Trophoblast cell (in vitro differentiated cells and primary cell): ENCODE data around the gene THSD1.

ENCODE experiments used
- DNase-seq, 2 donors: peaks; one replicate each; pipeline ENCODE4 v3.0.0-alpha.2; 2016
- H2AFZ ChIP-seq: 2 replicates; pipeline ENCODE4 v1.6.1; 2013; ENCODE audit warnings: low read length, moderate library complexity, mild to moderate bottlenecking; ENCODE audit not compliant: insufficient read depth, poor library complexity
- H2AK5ac ChIP-seq: 2 replicates; pipeline ENCODE4 v1.6.1; 2013; ENCODE audit warnings: mild to moderate bottlenecking, low read length
- H2BK120ac ChIP-seq: 2 replicates; pipeline ENCODE4 v1.6.1; 2013; ENCODE audit warnings: low read length, mild to moderate bottlenecking, moderate library complexity; ENCODE audit not compliant: insufficient read depth, poor library complexity
- H2BK12ac ChIP-seq: 2 replicates; pipeline ENCODE4 v1.6.1; 2013; ENCODE audit warnings: mild to moderate bottlenecking, low read length, moderate library complexity
- H2BK5ac ChIP-seq: 2 replicates; pipeline ENCODE4 v1.6.1; 2013; ENCODE audit warnings: low read length, low read depth, moderate library complexity, mild to moderate bottlenecking; ENCODE audit not compliant: poor library complexity
- H3K14ac ChIP-seq: 2 replicates; pipeline ENCODE4 v1.6.1; 2013; ENCODE audit warnings: mild to moderate bottlenecking, low read length
- H3K18ac ChIP-seq: 2 replicates; pipeline ENCODE4 v1.6.1; 2013; ENCODE audit warnings: mild to moderate bottlenecking, low read length
- H3K23ac ChIP-seq: 2 replicates; pipeline ENCODE4 v1.6.1; 2013; ENCODE audit warnings: low read length
- H3K27ac ChIP-seq: 2 replicates; pipeline ENCODE4 v1.5.1; 2013; ENCODE audit warnings: low read depth, mild to moderate bottlenecking, inconsistent platforms, low read length, moderate library complexity
- H3K27me3 ChIP-seq: 2 replicates; pipeline ENCODE4 v1.6.1; 2013; ENCODE audit warnings: inconsistent platforms, mild to moderate bottlenecking, low read length, moderate library complexity; ENCODE audit not compliant: insufficient read depth
- H3K36me3 ChIP-seq, 2 experiments: 1 replicate in 1 of 2; 2 replicates in 1 of 2; pipeline ENCODE4 v1.6.1; 2013; ENCODE audit warnings: low read length in 2 of 2, mild to moderate bottlenecking in 2 of 2, moderate library complexity in 1 of 2; ENCODE audit not compliant: insufficient read depth in 2 of 2, control insufficient read depth in 1 of 2
- H3K4ac ChIP-seq: 2 replicates; pipeline ENCODE4 v1.6.1; 2013; ENCODE audit warnings: low read depth, mild to moderate bottlenecking, low read length, moderate library complexity
- H3K4me1 ChIP-seq, 2 experiments: 1 replicate in 1 of 2; 2 replicates in 1 of 2; pipeline ENCODE4 v1.6.1; 2013; ENCODE audit warnings: low read length in 2 of 2, mild to moderate bottlenecking in 2 of 2, moderate library complexity in 1 of 2; ENCODE audit not compliant: insufficient read depth in 2 of 2, control insufficient read depth in 1 of 2
- H3K4me2 ChIP-seq: 2 replicates; pipeline ENCODE4 v1.6.1; 2013; ENCODE audit warnings: inconsistent platforms, mild to moderate bottlenecking, low read length, moderate library complexity
- H3K4me3 ChIP-seq: 2 replicates; pipeline ENCODE4 v1.5.1; 2013; ENCODE audit warnings: mild to moderate bottlenecking, low read depth, low read length, inconsistent platforms
- H3K79me1 ChIP-seq: one replicate; pipeline ENCODE4 v1.6.1; 2013; ENCODE audit warnings: low read length
- H3K79me2 ChIP-seq: 2 replicates; pipeline ENCODE4 v1.6.1; 2013; ENCODE audit warnings: low read length, mild to moderate bottlenecking; ENCODE audit not compliant: control insufficient read depth, insufficient read depth, poor library complexity
- H3K9ac ChIP-seq: 2 replicates; pipeline ENCODE4 v1.6.1; 2013; ENCODE audit warnings: mild to moderate bottlenecking, low read length
- H3K9me3 ChIP-seq: 2 replicates; pipeline ENCODE4 v1.6.1; 2013; ENCODE audit warnings: low read depth, mild to moderate bottlenecking, control low read depth, inconsistent platforms, low read length; ENCODE audit not compliant: insufficient read depth
- H4K12ac ChIP-seq: 2 replicates; pipeline ENCODE4 v1.6.1; 2013; ENCODE audit warnings: low read depth, mild to moderate bottlenecking, low read length, moderate library complexity
- H4K8ac ChIP-seq: 2 replicates; pipeline ENCODE4 v1.6.1; 2013; ENCODE audit warnings: low read depth, mild to moderate bottlenecking, low read length, moderate library complexity
- H4K91ac ChIP-seq: one replicate; pipeline ENCODE4 v1.6.1; 2013; ENCODE audit warnings: low read depth, mild to moderate bottlenecking, low read length, moderate library complexity
- WGBS: extraction: QIAGEN DNeasy Blood & Tissue Kit; methylation state at CpG from one replicate; pipeline ENCODE4 v1.1.7; 2013; ENCODE audit warnings: missing lambda C conversion rate; ENCODE audit not compliant: insufficient read length, insufficient coverage; ENCODE audit errors: extremely low coverage; 5-methylcytosine and 5-hydroxymethylcytosine counted together

The THSD1 gene

DNA sequence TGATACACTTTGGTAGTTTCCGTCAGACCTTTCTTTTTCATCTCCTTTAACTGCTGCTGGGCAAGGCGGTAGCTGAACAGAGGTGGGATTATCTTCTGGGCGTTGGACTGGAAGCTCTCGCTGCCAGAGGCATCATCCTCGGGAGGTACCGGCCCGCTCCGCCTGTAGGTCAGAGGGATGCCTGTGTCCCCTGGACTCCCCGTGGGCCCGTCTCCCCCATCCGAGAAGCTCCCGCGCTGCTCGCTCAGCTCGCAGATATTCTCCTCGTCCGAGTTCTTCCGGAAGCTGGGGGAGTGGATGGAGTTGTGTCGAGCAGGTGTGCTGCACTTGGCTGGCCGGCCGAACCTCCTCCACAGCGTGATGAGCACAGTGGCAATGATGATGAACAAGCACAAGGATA, 27.7 kb downstream of the THSD1 start:
- no peaks in the 10 kb centered on the region for H3K4me1 ChIP-seq
- no peaks in the 10 kb centered on the region for H3K9me3 ChIP-seq
- H3K4me3 ChIP-seq, result no peak overlapping the region
- no CpG with 5 or more reads among the region's 22 CpGs for WGBS
- no peak overlapping the region for H3K23ac ChIP-seq
- H4K91ac ChIP-seq, result no peak overlapping the region
- H2AK5ac ChIP-seq, result no peak overlapping the region
- H3K79me2 ChIP-seq, result no peaks in the 10 kb centered on the region
- H2AFZ ChIP-seq, result no peak overlapping the region
- H3K14ac ChIP-seq, result no peak overlapping the region
- H4K8ac ChIP-seq, result no peak overlapping the region
- no peak overlapping the region for H4K12ac ChIP-seq
- no peak overlapping the region for H3K4me2 ChIP-seq
- H3K36me3 ChIP-seq, result no peaks in the 10 kb centered on the region
- no peak for DNase-seq
- H3K4ac ChIP-seq, result no peak overlapping the region
- no peak overlapping the region for H3K27ac ChIP-seq
- no peak overlapping the region for H2BK5ac ChIP-seq
- no peaks in the 10 kb centered on the region for H3K79me1 ChIP-seq
- no peak overlapping the region for H3K18ac ChIP-seq
- H2BK120ac ChIP-seq, result no peak overlapping the region
- H3K27me3 ChIP-seq, result no peaks in the 10 kb centered on the region
- H2BK12ac ChIP-seq, result no peak overlapping the region
- H3K9ac ChIP-seq, result no peak overlapping the region

DNA sequence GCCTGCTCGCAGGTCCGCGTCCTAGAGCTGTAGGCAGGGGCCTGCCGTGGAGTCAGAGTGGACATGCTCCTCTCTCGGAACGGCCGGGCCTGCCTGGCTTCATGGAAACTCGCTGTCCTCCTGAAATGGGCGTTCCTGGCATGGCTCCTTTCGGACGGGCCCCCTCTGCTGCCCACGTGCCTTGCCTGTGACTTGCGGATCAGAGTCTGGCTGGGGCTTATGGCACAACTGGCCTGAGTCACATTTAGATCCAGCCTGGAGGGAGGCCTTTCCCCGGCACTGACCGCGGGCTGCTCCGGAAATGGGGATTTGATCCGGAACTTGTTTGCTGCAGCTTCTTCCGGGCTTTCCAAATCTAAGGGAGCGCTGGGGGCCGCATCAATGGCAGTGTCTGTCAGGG, 28.1 kb downstream of the THSD1 start:
- Histone ChIP-seq H2BK120ac (no peak overlapping the region), H3K79me2 (no peaks in the 10 kb centered on the region), H3K14ac (no peak overlapping the region), H3K23ac (no peak overlapping the region), H3K4me1 (no peaks in the 10 kb centered on the region), H3K18ac (no peak overlapping the region), H4K8ac (no peak overlapping the region), H2BK12ac (no peak overlapping the region), H3K9ac (no peak overlapping the region), H4K12ac (no peak overlapping the region), H4K91ac (no peak overlapping the region), H3K27ac (no peak overlapping the region), H3K4me2 (no peak overlapping the region), H3K4ac (no peak overlapping the region), H3K36me3 (no peaks in the 10 kb centered on the region), H3K27me3 (no peaks in the 10 kb centered on the region), H2AFZ (no peak overlapping the region), H3K9me3 (no peaks in the 10 kb centered on the region), H2AK5ac (no peak overlapping the region), H3K79me1 (no peaks in the 10 kb centered on the region), H2BK5ac (no peak overlapping the region), H3K4me3 (no peak overlapping the region)
- peak; percentile 4 to 11 for DNase-seq
- WGBS, result no CpG with 5 or more reads among the region's 21 CpGs

DNA sequence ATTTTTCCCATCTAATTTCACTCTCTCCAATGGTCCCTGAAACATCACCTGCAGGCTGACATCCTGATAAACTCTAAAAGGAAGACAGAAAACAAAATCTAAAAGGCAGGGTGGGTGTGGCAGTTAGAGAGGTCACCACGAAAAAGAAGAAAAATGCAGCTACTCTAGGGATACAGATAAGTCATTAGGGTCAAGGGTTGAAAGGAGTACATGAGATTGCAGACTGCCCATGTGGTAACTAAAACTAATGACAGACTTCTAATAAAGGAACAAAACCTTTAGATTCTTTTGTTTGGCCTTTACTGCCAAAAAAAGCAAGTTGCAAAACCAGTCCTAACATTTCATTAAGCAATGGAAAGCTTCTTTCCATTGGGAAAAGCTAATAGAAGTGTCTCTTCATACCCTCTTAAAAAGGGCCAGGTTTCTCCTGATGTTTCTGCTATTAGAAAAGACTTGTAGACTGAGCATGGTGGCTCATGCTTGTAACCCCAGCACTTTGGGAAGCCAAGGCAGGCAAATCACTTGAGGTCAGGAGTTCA, 31.0 kb downstream of the THSD1 start:
- Histone ChIP-seq H3K79me2 (no peaks in the 10 kb centered on the region), H2AFZ (no peak overlapping the region), H3K4ac (no peak overlapping the region), H2BK12ac (no peak overlapping the region), H3K4me3 (no peak overlapping the region), H3K23ac (no peak overlapping the region), H3K4me2 (no peak overlapping the region), H3K4me1 (peaks cover 0 to 2% of the 10 kb centered on the region in 2 experiments), H2AK5ac (no peak overlapping the region), H3K14ac (no peak overlapping the region), H3K27me3 (no peaks in the 10 kb centered on the region), H4K8ac (no peak overlapping the region), H3K9ac (no peak overlapping the region), H3K36me3 (no peaks in the 10 kb centered on the region), H4K91ac (no peak overlapping the region), H2BK120ac (no peak overlapping the region), H4K12ac (no peak overlapping the region), H3K18ac (no peak overlapping the region), H3K9me3 (no peaks in the 10 kb centered on the region), H2BK5ac (no peak overlapping the region), H3K27ac (no peak overlapping the region), H3K79me1 (no peaks in the 10 kb centered on the region)
- no peak for DNase-seq
- no CpG with 5 or more reads among the region's 1 CpG for WGBS

DNA sequence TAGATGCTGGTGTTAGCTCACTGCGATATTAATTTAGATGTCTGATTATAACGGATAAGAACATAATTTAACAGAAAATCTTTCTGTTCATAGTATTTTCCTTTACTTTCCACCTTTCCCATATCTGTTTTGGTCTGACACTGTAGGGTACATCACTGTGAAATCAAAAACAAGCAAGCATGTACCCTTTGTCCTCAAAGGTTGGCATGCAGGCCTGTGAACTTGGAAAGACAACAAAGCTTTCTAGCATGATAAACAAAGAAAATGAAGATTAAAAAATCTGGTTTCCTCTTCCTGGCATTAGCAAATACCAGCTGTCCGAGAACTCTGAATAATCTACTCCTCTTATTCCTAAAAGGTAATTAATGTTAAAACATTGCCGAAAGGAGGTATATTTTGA, 31.6 kb downstream of the THSD1 start:
- no peak overlapping the region for H3K14ac ChIP-seq
- no peak overlapping the region for H2BK12ac ChIP-seq
- H3K23ac ChIP-seq, result no peak overlapping the region
- no peak overlapping the region for H3K9ac ChIP-seq
- H4K12ac ChIP-seq, result no peak overlapping the region
- no peak overlapping the region for H2BK120ac ChIP-seq
- H4K8ac ChIP-seq, result no peak overlapping the region
- H3K4me2 ChIP-seq, result no peak overlapping the region
- no peak overlapping the region for H2BK5ac ChIP-seq
- no peaks in the 10 kb centered on the region for H3K27me3 ChIP-seq
- no peak overlapping the region for H2AFZ ChIP-seq
- peaks cover 0 to 2% of the 10 kb centered on the region in 2 experiments for H3K4me1 ChIP-seq
- H3K4ac ChIP-seq, result no peak overlapping the region
- no peak overlapping the region for H3K27ac ChIP-seq
- no peaks in the 10 kb centered on the region for H3K79me1 ChIP-seq
- no CpG with 5 or more reads among the region's 4 CpGs for WGBS
- H4K91ac ChIP-seq, result no peak overlapping the region
- H3K4me3 ChIP-seq, result no peak overlapping the region
- no peak overlapping the region for H2AK5ac ChIP-seq
- no peaks in the 10 kb centered on the region for H3K36me3 ChIP-seq
- no peak for DNase-seq
- no peaks in the 10 kb centered on the region for H3K9me3 ChIP-seq
- H3K79me2 ChIP-seq, result no peaks in the 10 kb centered on the region
- H3K18ac ChIP-seq, result no peak overlapping the region
